Neural cell (in vitro differentiated cells): ENCODE data around the gene PLIN4. TPM values are rescaled to one million over a fixed set of nuclear protein-coding genes. Genes with fewer than 3 reads are reported as not detected.
"Not testable (repeated sequence)": the region's sequence is repeated elsewhere in the genome, so short reads cannot be mapped to it uniquely, and the experiment has no call there.

Experiments
- H2AFZ ChIP-seq: fragments of 200-600, 300-800 bp; sonication (generic), shearing (Covaris generic); 2 replicates; pipeline ENCODE4 v1.6.0; 2014; ENCODE audit warnings: low read depth, mild to moderate bottlenecking, antibody characterized with exemption, low read length, moderate library complexity
- H3F3A ChIP-seq: fragments of 200-600 bp; shearing (Covaris generic); 2 replicates; pipeline ENCODE4 v1.6.1; 2016; ENCODE audit warnings: mild to moderate bottlenecking, moderate library complexity, mixed read lengths, antibody characterized with exemption, low read length; ENCODE audit not compliant: insufficient read depth, poor library complexity, severe bottlenecking
- H3K27ac ChIP-seq: fragments of 200-600, 300-800 bp; sonication (generic), shearing (Covaris generic); 2 replicates; pipeline ENCODE4 v1.5.1; 2014; ENCODE audit warnings: mild to moderate bottlenecking, low read length, moderate library complexity
- H3K27me3 ChIP-seq: fragments of 300-800, 200-600 bp; sonication (generic), shearing (Covaris generic); 2 replicates; pipeline ENCODE4 v1.6.0; 2014; ENCODE audit warnings: mild to moderate bottlenecking, low read depth, low read length, moderate library complexity; ENCODE audit not compliant: insufficient read depth
- H3K36me3 ChIP-seq: fragments of 300-800, 200-600 bp; sonication (generic), shearing (Covaris generic); 2 replicates; pipeline ENCODE4 v1.5.1; 2014; ENCODE audit warnings: mild to moderate bottlenecking, antibody characterized with exemption, low read length, moderate library complexity; ENCODE audit not compliant: insufficient read depth
- H3K4me2 ChIP-seq: fragments of 300-800, 200-600 bp; sonication (generic), shearing (Covaris generic); 2 replicates; pipeline ENCODE4 v1.6.0; 2014; ENCODE audit warnings: mild to moderate bottlenecking, low read length
- H3K4me3 ChIP-seq: fragments of 300-800, 200-600 bp; sonication (generic), shearing (Covaris generic); 2 replicates; pipeline ENCODE4 v1.5.1; 2014; ENCODE audit warnings: mild to moderate bottlenecking, low read length, moderate library complexity
- H3K79me2 ChIP-seq: fragments of 200-600 bp; shearing (Covaris generic); replicated peaks from 2 replicates; pipeline ENCODE4 v1.6.0; 2014; ENCODE audit warnings: mild to moderate bottlenecking, low read length, moderate library complexity; ENCODE audit not compliant: insufficient read depth
- H3K9ac ChIP-seq: fragments of 300-800, 200-600 bp; sonication (generic), shearing (Covaris generic); 2 replicates; pipeline ENCODE4 v1.6.1; 2016; ENCODE audit warnings: mild to moderate bottlenecking, low read length, mixed read lengths
- H3K9me2 ChIP-seq: fragments of 200-600 bp; shearing (Covaris generic); 2 replicates; pipeline ENCODE4 v1.6.1; 2016; ENCODE audit warnings: mild to moderate bottlenecking, low read length, mixed read lengths; ENCODE audit not compliant: insufficient read depth
- H3K9me3 ChIP-seq: fragments of 200-600, 300-800 bp; sonication (generic), shearing (Covaris generic); 2 replicates; pipeline ENCODE4 v1.6.1; 2016; ENCODE audit warnings: mild to moderate bottlenecking, mixed run types, low read length, moderate library complexity, mixed read lengths
- H4K20me1 ChIP-seq: fragments of 200-600 bp; shearing (Covaris generic); 2 replicates; pipeline ENCODE4 v1.6.1; 2016; ENCODE audit warnings: mild to moderate bottlenecking, mixed run types; ENCODE audit not compliant: insufficient read depth
- CTCF ChIP-seq: fragments of 450-650 bp; IDR thresholded peaks from 2 replicates; pipeline ENCODE4 v1.5.1; 2014; ENCODE audit warnings: antibody characterized with exemption, mild to moderate bottlenecking, moderate library complexity; ENCODE audit not compliant: poor library complexity, severe bottlenecking
- EP300 ChIP-seq: fragments of 450-650 bp; conservative IDR thresholded peaks from 2 replicates; pipeline ENCODE4 v1.6.1; 2014; ENCODE audit warnings: antibody characterized with exemption, mild to moderate bottlenecking, moderate library complexity; ENCODE audit not compliant: poor library complexity, severe bottlenecking
- EZH2 ChIP-seq: fragments of 200-600, 300-800 bp; shearing (Covaris generic), sonication (generic); IDR thresholded peaks from 2 replicates; pipeline ENCODE4 v1.6.1; 2014; ENCODE audit warnings: antibody characterized with exemption, low read length, borderline replicate concordance, mild to moderate bottlenecking; ENCODE audit not compliant: insufficient read depth, poor library complexity, severe bottlenecking
- MXI1 ChIP-seq: fragments of 450-650 bp; conservative IDR thresholded peaks from 2 replicates; pipeline ENCODE4 v1.6.1; 2014; ENCODE audit warnings: antibody characterized with exemption, mild to moderate bottlenecking; ENCODE audit not compliant: poor library complexity, severe bottlenecking
- POLR2AphosphoS5 ChIP-seq: IDR thresholded peaks from 2 replicates; pipeline ENCODE4 v1.6.1; 2012
- RAD21 ChIP-seq: fragments of 450-650 bp; conservative IDR thresholded peaks from 2 replicates; pipeline ENCODE4 v1.6.1; 2014; ENCODE audit warnings: antibody characterized with exemption, mild to moderate bottlenecking, moderate library complexity
- REST ChIP-seq: IDR thresholded peaks from 2 replicates; pipeline ENCODE4 v1.6.1; 2012; ENCODE audit warnings: borderline replicate concordance
- SMC3 ChIP-seq: fragments of 450-650 bp; conservative IDR thresholded peaks from 2 replicates; pipeline ENCODE4 v1.6.1; 2014; ENCODE audit warnings: antibody characterized with exemption, mild to moderate bottlenecking, moderate library complexity; ENCODE audit not compliant: poor library complexity
- TAF1 ChIP-seq: IDR thresholded peaks from 2 replicates; pipeline ENCODE4 v1.6.1; 2012; ENCODE audit warnings: low read depth
- polyA plus RNA-seq: library from polyadenylated mRNA; depleted of rRNA; stranded (reverse); fragments of >200 nt; gene quantifications from 2 replicates; pipeline ENCODE4 v1.2.3, GENCODE V29; 2014

The PLIN4 gene
- polyA plus RNA-seq, 1 donor from 2014 or later: not detected

GRCh38 chr19:4543842-4544647 is 25.8 kb upstream of the PLIN4 start:
- Histone ChIP-seq H3K9ac (no peak overlapping the region), H3K27me3 (no peaks in the 10 kb centered on the region), H3K4me2 (no peak overlapping the region), H3F3A (no peaks in the 10 kb centered on the region), H3K9me2 (no peaks in the 10 kb centered on the region), H3K36me3 (no peaks in the 10 kb centered on the region), H3K79me2 (no peaks in the 10 kb centered on the region), H3K27ac (no peak overlapping the region), H3K9me3 (no peaks in the 10 kb centered on the region), H4K20me1 (no peaks in the 10 kb centered on the region), H2AFZ (no peak overlapping the region), H3K4me3 (no peak overlapping the region)
- TF ChIP-seq TAF1 (no peak), POLR2AphosphoS5 (no peak), CTCF (no peak), MXI1 (no peak)

GRCh38 chr19:4542896-4543841 is 24.9 kb upstream of the PLIN4 start:
- no peaks in the 10 kb centered on the region for H3K9me2 ChIP-seq
- no peaks in the 10 kb centered on the region for H3K9me3 ChIP-seq
- no peak overlapping the region for H3K27ac ChIP-seq
- no peak overlapping the region for H3K4me3 ChIP-seq
- H4K20me1 ChIP-seq: no peaks in the 10 kb centered on the region
- no peaks in the 10 kb centered on the region for H3K79me2 ChIP-seq
- TF ChIP-seq TAF1 (no peak), EP300 (no peak), CTCF (no peak), REST (no peak), POLR2AphosphoS5 (no peak), RAD21 (no peak), SMC3 (no peak), EZH2 (no peak), MXI1 (no peak)
- no peak overlapping the region for H3K4me2 ChIP-seq
- no peaks in the 10 kb centered on the region for H3F3A ChIP-seq
- no peak overlapping the region for H2AFZ ChIP-seq
- no peak overlapping the region for H3K9ac ChIP-seq
- H3K36me3 ChIP-seq: no peaks in the 10 kb centered on the region
- H3K27me3 ChIP-seq: no peaks in the 10 kb centered on the region

GRCh38 chr19:4541806-4542145 is 23.5 kb upstream of the PLIN4 start:
- H4K20me1 ChIP-seq, H3K4me2 ChIP-seq, H3K27me3 ChIP-seq, H3K4me3 ChIP-seq, H3K36me3 ChIP-seq, H2AFZ ChIP-seq, H3K9me2 ChIP-seq, H3F3A ChIP-seq, H3K9me3 ChIP-seq, H3K79me2 ChIP-seq, H3K27ac ChIP-seq, H3K9ac ChIP-seq: not testable (repeated sequence)
